IMR-90 (cell line): Measurements from ENCODE around the gene MRPL41. TPM values are rescaled to one million over a fixed set of nuclear protein-coding genes. Genes with fewer than 3 reads are reported as not detected.

Source experiments
- ATAC-seq: fragments of 200-7000 bp; cut with Tn5 transposase; 2 replicates; pipeline ENCODE4 v1.9.1; 2020; ENCODE audit warnings: low read depth, mild to moderate bottlenecking, moderate library complexity
- BruUV-seq: library from RNA; stranded (reverse); fragments of 400-500 nt; replicated peaks from 2 replicates; lab custom pipeline; 2021; lab: Mats Ljungman, UMichigan
- CTCF ChIA-PET: fragments of 300-600 bp; formaldehyde crosslinking; extraction: SDS; loops from one replicate; lab custom pipeline; 2021; ENCODE audit warnings: antibody characterized with exemption; lab: Yijun Ruan, JAX
- POLR2A ChIA-PET: fragments of 300-600 bp; sonication (Branson Sonifier 250); formaldehyde crosslinking; loops from one replicate; lab custom pipeline; 2022; ENCODE audit warnings: antibody characterized with exemption; ENCODE audit not compliant: unreplicated experiment; lab: Charles Lee
- DNase-seq: peaks from one replicate; pipeline ENCODE4 v3.0.0; 2013
- H2AFZ ChIP-seq: replicated peaks from 2 replicates; pipeline ENCODE3; 2013; ENCODE audit warnings: low read length, mild to moderate bottlenecking; ENCODE audit not compliant: poor library complexity
- H2AK5ac ChIP-seq: 2 replicates; pipeline ENCODE4 v1.6.1; 2013; ENCODE audit warnings: low read depth, low read length, inconsistent platforms
- H2AK9ac ChIP-seq: replicated peaks from 2 replicates; pipeline ENCODE3; 2013; ENCODE audit warnings: mild to moderate bottlenecking, low read depth, low read length, moderate library complexity; ENCODE audit not compliant: poor library complexity
- H2BK120ac ChIP-seq: 2 replicates; pipeline ENCODE4 v1.6.1; 2013; ENCODE audit warnings: low read depth, low read length, inconsistent platforms
- H2BK15ac ChIP-seq: 3 replicates; pipeline ENCODE4 v1.6.1; 2013; ENCODE audit warnings: low read depth, low read length, inconsistent platforms
- H2BK20ac ChIP-seq: 2 replicates; pipeline ENCODE4 v1.6.1; 2013; ENCODE audit warnings: low read depth, mild to moderate bottlenecking, inconsistent platforms, low read length, moderate library complexity
- H2BK5ac ChIP-seq: 2 replicates; pipeline ENCODE4 v1.6.1; 2013; ENCODE audit warnings: mild to moderate bottlenecking, low read depth, low read length, inconsistent platforms; ENCODE audit not compliant: poor library complexity, severe bottlenecking
- H3K14ac ChIP-seq: replicated peaks from 2 replicates; pipeline ENCODE4 v1.6.1; 2013; ENCODE audit warnings: low read depth, low read length, inconsistent platforms
- H3K18ac ChIP-seq: 2 replicates; pipeline ENCODE4 v1.6.1; 2013; ENCODE audit warnings: low read depth, low read length, control low read depth
- H3K23ac ChIP-seq: 2 replicates; pipeline ENCODE4 v1.6.1; 2013; ENCODE audit warnings: low read depth, low read length, inconsistent platforms
- H3K27ac ChIP-seq: 2 replicates; pipeline ENCODE4 v1.5.1; 2013; ENCODE audit warnings: mild to moderate bottlenecking, control low read depth, low read length; ENCODE audit not compliant: insufficient read depth
- H3K27me3 ChIP-seq: 2 replicates; pipeline ENCODE4 v1.6.1; 2013; ENCODE audit warnings: low read length; ENCODE audit not compliant: control insufficient read depth, insufficient read depth
- H3K36me3 ChIP-seq: 2 replicates; pipeline ENCODE4 v1.6.1; 2013; ENCODE audit warnings: low read length, mixed read lengths; ENCODE audit not compliant: control insufficient read depth, insufficient read depth
- H3K4ac ChIP-seq: 2 replicates; pipeline ENCODE4 v1.6.1; 2013; ENCODE audit warnings: low read depth, low read length, inconsistent platforms
- H3K4me1 ChIP-seq: 2 replicates; pipeline ENCODE4 v1.6.1; 2013; ENCODE audit warnings: low read length, mixed read lengths; ENCODE audit not compliant: control insufficient read depth, insufficient read depth
- H3K4me2 ChIP-seq: 2 replicates; pipeline ENCODE4 v1.6.1; 2013; ENCODE audit warnings: low read depth, mild to moderate bottlenecking, control low read depth, low read length, moderate library complexity
- H3K4me3 ChIP-seq: 2 replicates; pipeline ENCODE4 v1.5.1; 2013; ENCODE audit warnings: low read depth, mild to moderate bottlenecking, control low read depth, low read length, moderate library complexity; ENCODE audit not compliant: insufficient read depth
- H3K56ac ChIP-seq: 2 replicates; pipeline ENCODE4 v1.6.1; 2013; ENCODE audit warnings: low read length, inconsistent platforms; ENCODE audit not compliant: insufficient read depth; ENCODE audit errors: extremely low read depth
- H3K79me1 ChIP-seq, 2 experiments: 2 replicates each; pipeline ENCODE4 v1.6.1; 2013; ENCODE audit warnings: low read length in 2 of 2, inconsistent platforms in 1 of 2, low read depth in 1 of 2
- H3K9ac ChIP-seq: 2 replicates; pipeline ENCODE4 v1.6.1; 2013; ENCODE audit warnings: low read depth, low read length, control low read depth
- H3K9me1 ChIP-seq: 2 replicates; pipeline ENCODE4 v1.6.1; 2013; ENCODE audit warnings: low read length, inconsistent platforms; ENCODE audit not compliant: insufficient read depth
- H3K9me3 ChIP-seq: 2 replicates; pipeline ENCODE4 v1.6.1; 2013; ENCODE audit warnings: low read length; ENCODE audit not compliant: control insufficient read depth, insufficient read depth
- H4K20me1 ChIP-seq: 2 replicates; pipeline ENCODE4 v1.6.1; 2013; ENCODE audit warnings: low read length, inconsistent platforms; ENCODE audit not compliant: insufficient read depth
- H4K5ac ChIP-seq: 2 replicates; pipeline ENCODE4 v1.6.1; 2013; ENCODE audit warnings: mild to moderate bottlenecking, low read depth, low read length, control low read depth
- H4K8ac ChIP-seq, 2 experiments: 2 replicates each; pipeline ENCODE4 v1.6.1; 2013; ENCODE audit warnings: low read depth in 2 of 2, low read length in 2 of 2, control low read depth in 1 of 2, inconsistent platforms in 1 of 2
- H4K91ac ChIP-seq: 2 replicates; pipeline ENCODE4 v1.6.1; 2013; ENCODE audit warnings: low read depth, low read length, inconsistent platforms; ENCODE audit not compliant: insufficient read depth
- BHLHE40 ChIP-seq: fragments of 150-350 bp; IDR thresholded peaks from 2 replicates; pipeline ENCODE4 v1.6.1; 2016; ENCODE audit warnings: mild to moderate bottlenecking, low read depth, low read length
- CEBPB ChIP-seq: IDR thresholded peaks from 2 replicates; pipeline ENCODE4 v1.6.1; 2012; ENCODE audit warnings: low read depth, low read length, improper control_type of control experiment
- CHD1 ChIP-seq: IDR thresholded peaks from 2 replicates; pipeline ENCODE4 v1.6.1; 2012; ENCODE audit warnings: low read depth, low read length, improper control_type of control experiment
- CTCF ChIP-seq: conservative IDR thresholded peaks from 2 replicates; pipeline ENCODE4 v1.5.1; 2012; ENCODE audit warnings: mild to moderate bottlenecking, low read depth, low read length, improper control_type of control experiment
- FOS ChIP-seq: fragments of 150-350 bp; IDR thresholded peaks from 2 replicates; pipeline ENCODE4 v1.6.1; 2016; ENCODE audit warnings: low read depth, low read length
- MAFK ChIP-seq: IDR thresholded peaks from 2 replicates; pipeline ENCODE4 v1.6.1; 2012; ENCODE audit warnings: low read depth, low read length, improper control_type of control experiment
- MAZ ChIP-seq: IDR thresholded peaks from 2 replicates; pipeline ENCODE4 v1.6.1; 2012; ENCODE audit warnings: low read depth, mild to moderate bottlenecking, low read length, improper control_type of control experiment, moderate library complexity, borderline replicate concordance
- MXI1 ChIP-seq: IDR thresholded peaks from 2 replicates; pipeline ENCODE4 v1.6.1; 2012; ENCODE audit warnings: low read depth, mild to moderate bottlenecking, low read length, moderate library complexity, borderline replicate concordance
- NFE2L2 ChIP-seq: fragments of 150-350 bp; IDR thresholded peaks from 2 replicates; pipeline ENCODE4 v1.6.1; 2016; ENCODE audit warnings: low read depth, mild to moderate bottlenecking, low read length
- POLR2A ChIP-seq: IDR thresholded peaks from 2 replicates; pipeline ENCODE4 v1.6.1; 2012; ENCODE audit warnings: mild to moderate bottlenecking, low read depth, low read length
- RAD21 ChIP-seq: IDR thresholded peaks from 2 replicates; pipeline ENCODE4 v1.6.1; 2012; ENCODE audit warnings: low read length, improper control_type of control experiment
- RCOR1 ChIP-seq: IDR thresholded peaks from 2 replicates; pipeline ENCODE4 v1.6.1; 2012; ENCODE audit warnings: mild to moderate bottlenecking, low read length, improper control_type of control experiment; ENCODE audit not compliant: insufficient replicate concordance
- RFX5 ChIP-seq: IDR thresholded peaks from 2 replicates; pipeline ENCODE4 v1.8.0; 2012; ENCODE audit warnings: low read depth, mild to moderate bottlenecking, low read length, moderate library complexity
- SMC3 ChIP-seq: fragments of 150-350 bp; IDR thresholded peaks from 2 replicates; pipeline ENCODE4 v1.6.1; 2016; ENCODE audit warnings: low read depth, mild to moderate bottlenecking, antibody characterized with exemption, low read length, moderate library complexity
- USF2 ChIP-seq: fragments of 150-350 bp; IDR thresholded peaks from 2 replicates; pipeline ENCODE4 v1.6.1; 2017; ENCODE audit warnings: mild to moderate bottlenecking, antibody characterized with exemption, low read length, low read depth
- WGBS, 2 experiments: methylation state at CpG; one replicate each; pipeline versions ENCODE4 v1.1.5 to v1.1.7; 2013; ENCODE audit warnings: missing lambda C conversion rate in 2 of 2; ENCODE audit not compliant: insufficient read length in 1 of 2; ENCODE audit errors: extremely low coverage in 2 of 2; 5-methylcytosine and 5-hydroxymethylcytosine counted together
- dilution Hi-C: fragments of 300-500 bp; cut with HindIII; formaldehyde crosslinking; loops from one replicate; pipeline ENCODE4 v1.14.3; 2018; ENCODE audit warnings: low sequenced_read_pairs; ENCODE audit not compliant: unreplicated experiment
- in situ Hi-C: fragments of 300-500 bp; cut with MboI; formaldehyde crosslinking; loops from 3 replicates; pipeline ENCODE4 v1.14.3; 2019; ENCODE audit warnings: low sequenced_read_pairs, inconsistent platforms, mixed read lengths
- intact Hi-C: fragments of 100-400 bp; cut with micrococcal nuclease; formaldehyde crosslinking; loops from 2 replicates; pipeline ENCODE4 v1.10.0; 2022
- polyA plus RNA-seq, 3 experiments: library from polyadenylated mRNA; depleted of rRNA; stranded (reverse); fragments of >200 nt; gene quantifications; 2 replicates each; pipeline ENCODE4 v1.2.3, GENCODE V29; 2012; ENCODE audit warnings: low replicate concordance in 1 of 3
- total RNA-seq: library from RNA; depleted of rRNA; stranded (reverse); fragments of >200 nt; gene quantifications from 2 replicates; pipeline ENCODE4 v1.2.3, GENCODE V29; 2012
- TF ChIP-seq, protein P1 (sequence below): fragments of 150-350 bp; IDR thresholded peaks from 2 replicates; pipeline ENCODE4 v1.6.1; 2016; ENCODE audit warnings: low read depth, mild to moderate bottlenecking, low read length, moderate library complexity, borderline replicate concordance

Gene MRPL41
- total and polyA plus RNA-seq, 2 of the 4 experiments (the other 2 are of a cell fraction) = 15.6 to 38.9 TPM

DNA sequence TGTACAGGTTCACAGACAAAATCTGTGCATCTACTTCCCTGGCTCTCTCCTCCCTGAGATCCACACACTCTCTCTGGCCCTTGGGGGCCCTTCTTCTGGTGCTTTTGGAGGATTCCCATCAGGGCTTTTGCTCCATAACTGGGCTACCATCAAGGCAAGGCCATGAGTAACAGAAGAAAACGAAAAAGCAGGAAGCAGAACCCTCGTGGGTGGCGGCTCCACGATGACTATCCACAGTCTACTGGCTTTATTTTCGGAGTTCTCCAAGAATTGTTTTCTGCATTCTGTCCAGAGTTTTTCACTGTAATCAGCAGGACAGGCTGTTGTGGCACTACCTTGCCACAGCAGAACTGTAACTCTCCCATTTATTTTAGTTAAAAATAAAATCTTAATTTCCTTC, 21.3 kb upstream of the MRPL41 start:
- peaks cover 4% of the 10 kb centered on the region for H3K27me3 ChIP-seq
- POLR2A ChIA-PET = no interaction called here
- DNase-seq (no peak), ATAC-seq (no peak)
- peaks cover 8% of the 10 kb centered on the region for H3K4me1 ChIP-seq
- no peaks in the 10 kb centered on the region for H3K9me3 ChIP-seq
- in situ Hi-C loops = no loop called here
- H2BK15ac ChIP-seq = no peak overlapping the region
- no peak overlapping the region for H3K18ac ChIP-seq
- H3K4ac ChIP-seq = no peak overlapping the region
- no CpG with 5 or more reads among the region's 5 CpGs for WGBS, 2 experiments
- intact Hi-C loops = no loop called here
- no peak overlapping the region for H3K9ac ChIP-seq
- H3K23ac ChIP-seq = no peak overlapping the region
- TF ChIP-seq MAFK = no peak
- no peak for TF ChIP-seq NFE2L2
- TF ChIP-seq CHD1 = no peak
- TF ChIP-seq, protein P1, sequence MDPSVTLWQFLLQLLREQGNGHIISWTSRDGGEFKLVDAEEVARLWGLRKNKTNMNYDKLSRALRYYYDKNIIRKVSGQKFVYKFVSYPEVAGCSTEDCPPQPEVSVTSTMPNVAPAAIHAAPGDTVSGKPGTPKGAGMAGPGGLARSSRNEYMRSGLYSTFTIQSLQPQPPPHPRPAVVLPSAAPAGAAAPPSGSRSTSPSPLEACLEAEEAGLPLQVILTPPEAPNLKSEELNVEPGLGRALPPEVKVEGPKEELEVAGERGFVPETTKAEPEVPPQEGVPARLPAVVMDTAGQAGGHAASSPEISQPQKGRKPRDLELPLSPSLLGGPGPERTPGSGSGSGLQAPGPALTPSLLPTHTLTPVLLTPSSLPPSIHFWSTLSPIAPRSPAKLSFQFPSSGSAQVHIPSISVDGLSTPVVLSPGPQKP = no peak
- TF ChIP-seq RAD21 = no peak
- TF ChIP-seq BHLHE40 = no peak
- TF ChIP-seq USF2 = no peak
- no peak for TF ChIP-seq FOS
- no peak for TF ChIP-seq RFX5
- TF ChIP-seq MXI1 = no peak
- TF ChIP-seq CTCF = no peak
- TF ChIP-seq RCOR1 = no peak
- no peak for TF ChIP-seq POLR2A
- no peak for TF ChIP-seq MAZ
- TF ChIP-seq CEBPB = no peak
- TF ChIP-seq SMC3 = no peak
- CTCF ChIA-PET = no interaction called here
- no peak overlapping the region for H2BK120ac ChIP-seq
- peaks cover 7% of the 10 kb centered on the region; the same call in 1 of the 2 replicates for H4K20me1 ChIP-seq
- dilution Hi-C loops = no loop called here
- H3K27ac ChIP-seq = no peak overlapping the region
- no peak overlapping the region for H4K91ac ChIP-seq
- no peak overlapping the region for H2BK5ac ChIP-seq
- H4K5ac ChIP-seq = no peak overlapping the region
- no peak overlapping the region for H2AK9ac ChIP-seq
- BruUV-seq = no TSS peak
- H3K36me3 ChIP-seq = no peaks in the 10 kb centered on the region
- H3K4me2 ChIP-seq = no peak overlapping the region
- H2AK5ac ChIP-seq = no peak overlapping the region
- no peak overlapping the region for H3K14ac ChIP-seq
- no peak overlapping the region for H3K56ac ChIP-seq
- H3K79me1 ChIP-seq = no peaks in the 10 kb centered on the region
- no peak overlapping the region for H3K4me3 ChIP-seq
- no peaks in the 10 kb centered on the region; the same call in 1 of the 2 replicates for H3K9me1 ChIP-seq
- H2BK20ac ChIP-seq = no peak overlapping the region
- H2AFZ ChIP-seq = no peak overlapping the region
- H4K8ac ChIP-seq = no peak overlapping the region
